GM18505 (cell line): ENCODE data around the gene TOMM34.

Source experiments
- ATAC-seq: cut with Tn5 transposase; IDR thresholded peaks from one replicate; pipeline ENCODE4 v1.9.1; 2021; ENCODE audit not compliant: unreplicated experiment
- POLR2A ChIP-seq: IDR thresholded peaks from 4 replicates; pipeline ENCODE4 v1.6.1; 2011; ENCODE audit warnings: borderline replicate concordance; ENCODE audit not compliant: insufficient read depth, insufficient read length; ENCODE audit errors: extremely low read depth

TOMM34 gene

GRCh38 chr20:44970243-44970757, 10.1 kb upstream of the TOMM34 start:
- TF ChIP-seq POLR2A: no peak

DNA sequence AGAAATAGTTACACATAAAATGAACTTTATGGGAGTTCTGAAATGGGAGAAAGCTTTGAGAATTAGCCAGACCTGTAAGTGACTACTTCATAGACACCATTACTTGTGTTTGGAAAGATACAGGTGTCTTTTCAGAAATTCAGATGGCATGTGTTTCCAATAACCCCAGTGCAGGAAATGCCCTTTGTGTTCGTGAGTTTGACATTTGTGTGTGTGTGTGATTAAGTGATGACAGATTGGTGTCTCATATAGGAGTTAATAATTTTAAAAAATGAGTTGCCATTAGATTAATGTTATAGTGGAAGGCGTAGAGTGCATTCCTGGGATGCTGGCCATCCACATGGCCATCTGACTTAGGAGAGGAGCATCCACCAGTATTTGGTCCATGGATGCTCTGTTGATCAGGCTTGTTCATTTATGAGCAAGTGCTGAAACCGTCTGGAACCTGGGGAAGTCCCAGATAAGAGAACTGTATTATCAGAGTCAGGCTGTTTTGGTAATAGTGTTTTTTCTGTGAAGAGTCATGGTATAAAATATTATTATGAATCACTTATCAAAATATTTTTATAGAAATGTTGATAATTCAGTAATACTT, 9.2 kb upstream of the TOMM34 start:
- no peak for TF ChIP-seq POLR2A
- no peak for ATAC-seq

More at GRCh38 chr20:44970243-44970757, 10.1 kb upstream of the TOMM34 start:
- ATAC-seq: no peak

DNA sequence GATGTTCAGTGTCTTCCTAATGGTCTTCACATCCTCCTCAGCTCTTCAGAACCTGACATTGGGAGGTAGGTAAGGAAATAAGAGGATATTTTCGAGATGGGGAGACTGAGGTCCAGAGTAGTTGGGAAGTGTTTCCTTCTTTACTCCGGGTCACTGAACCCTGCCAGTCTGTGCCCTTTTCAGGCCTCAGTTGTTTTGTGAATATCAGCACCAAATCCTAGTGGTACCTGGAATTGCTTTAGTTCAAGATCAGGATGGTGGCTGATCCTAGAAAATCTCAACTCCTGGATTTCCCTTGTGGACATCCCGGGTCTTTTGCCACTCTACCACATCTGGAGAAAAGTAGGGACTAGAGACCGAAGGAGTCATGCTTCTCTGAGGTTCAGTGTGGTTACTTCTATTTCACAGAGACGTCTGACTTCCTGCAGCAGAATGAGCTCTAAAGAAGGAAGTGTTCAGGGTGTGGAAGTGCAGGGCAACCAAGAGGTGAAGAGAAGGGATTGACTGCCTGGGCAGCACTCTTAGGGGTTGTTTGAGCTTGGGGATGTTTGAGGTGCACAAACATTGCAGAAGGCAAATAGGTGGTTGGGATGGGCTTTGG, 7.1 kb upstream of the TOMM34 start:
- no peak for ATAC-seq
- peak; percentile 54 for TF ChIP-seq POLR2A

- peak; percentile 77 for ATAC-seq
- TF ChIP-seq POLR2A: peak; percentile 91
Measured at GRCh38 chr20:44966030-44966961, 6.1 kb upstream of the TOMM34 start, which contains the start of gene STK4. Gene STK4 (plus strand): TSS chr20:44966512. CDS start chr20:44966569, 57 bp downstream.

DNA sequence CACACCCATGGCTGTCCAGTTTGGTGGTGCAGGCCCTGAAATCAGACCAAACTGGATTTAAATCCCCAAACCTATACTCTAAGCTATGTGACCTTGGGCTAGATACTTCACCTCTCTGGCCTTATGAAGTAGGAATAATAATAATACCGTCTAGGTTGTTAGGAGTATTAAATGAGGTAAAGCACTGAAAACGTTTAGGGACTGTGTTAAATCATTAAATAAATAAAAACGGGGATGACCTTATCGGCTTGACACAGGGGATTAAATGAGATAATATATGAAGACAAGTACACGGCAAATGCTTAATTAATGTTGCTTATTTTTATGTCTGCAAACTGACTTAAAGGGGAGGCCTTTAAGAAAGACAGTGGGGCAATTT, 5.4 kb upstream of the TOMM34 start:
- ATAC-seq: no peak
- no peak for TF ChIP-seq POLR2A

DNA sequence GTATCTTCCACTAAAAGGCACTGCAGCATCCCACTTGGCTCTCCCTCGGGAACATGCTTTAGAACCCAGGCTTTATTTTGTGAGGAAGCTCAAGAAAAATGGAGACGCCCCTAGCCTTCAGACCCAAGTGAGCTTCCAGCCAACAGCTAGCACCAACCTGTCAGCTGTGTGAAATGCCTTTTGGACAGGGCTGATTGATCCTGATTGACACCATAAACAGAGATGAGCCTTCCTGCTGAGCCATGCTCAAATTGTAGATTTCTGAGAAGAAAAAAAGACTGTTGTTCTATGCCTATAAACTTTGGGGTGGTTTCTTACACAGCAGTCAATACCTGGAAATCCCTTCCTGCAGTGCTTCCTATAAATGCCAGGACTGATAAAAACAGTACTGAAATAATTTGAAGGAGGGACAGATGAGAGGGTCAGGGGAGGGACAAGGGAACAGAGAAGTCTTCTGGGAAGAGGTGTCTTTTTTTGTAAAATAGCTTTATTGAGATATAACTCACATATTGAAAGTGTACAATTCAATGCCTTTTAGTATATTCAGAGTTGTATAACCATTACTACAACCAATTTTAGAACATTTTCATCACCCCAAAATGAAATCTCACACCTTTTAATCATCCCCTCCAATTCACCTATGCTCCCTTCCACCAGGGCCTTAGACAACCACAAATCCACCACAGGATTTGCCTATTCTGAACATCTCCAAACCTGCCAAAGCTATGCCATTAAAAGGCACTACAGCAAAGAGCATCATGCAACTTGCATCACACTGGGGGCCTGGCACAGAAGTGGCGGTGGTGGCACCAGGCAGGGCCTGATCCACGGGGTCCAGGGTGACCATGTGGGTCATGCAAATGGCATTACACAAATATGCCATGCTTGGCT, 3.4 kb upstream of the TOMM34 start:
- TF ChIP-seq POLR2A: no peak
- no peak for ATAC-seq

DNA sequence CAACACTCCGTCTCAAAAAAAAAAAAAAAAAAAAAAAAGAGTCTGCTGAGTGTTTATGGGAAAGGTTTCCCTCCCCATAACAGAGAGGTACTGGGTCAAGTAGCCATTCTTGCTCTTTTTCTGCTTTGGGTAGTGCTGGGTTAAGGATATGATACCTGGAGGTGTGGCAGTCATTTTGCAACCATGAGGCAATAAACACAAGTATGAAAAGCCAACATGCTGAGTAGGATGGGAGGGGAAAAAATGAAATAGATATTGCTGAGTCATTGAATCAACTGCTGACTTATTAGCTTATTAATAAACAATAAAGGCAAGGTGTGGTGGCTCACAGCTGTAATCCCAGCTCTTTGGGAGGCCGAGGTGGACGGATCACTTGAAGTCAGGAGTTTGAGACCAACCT, 2.3 kb upstream of the TOMM34 start:
- no peak for ATAC-seq
- no peak for TF ChIP-seq POLR2A

GRCh38 chr20:44961870-44962267, 1.7 kb upstream of the TOMM34 start:
- ATAC-seq: no peak
- TF ChIP-seq POLR2A: no peak

DNA sequence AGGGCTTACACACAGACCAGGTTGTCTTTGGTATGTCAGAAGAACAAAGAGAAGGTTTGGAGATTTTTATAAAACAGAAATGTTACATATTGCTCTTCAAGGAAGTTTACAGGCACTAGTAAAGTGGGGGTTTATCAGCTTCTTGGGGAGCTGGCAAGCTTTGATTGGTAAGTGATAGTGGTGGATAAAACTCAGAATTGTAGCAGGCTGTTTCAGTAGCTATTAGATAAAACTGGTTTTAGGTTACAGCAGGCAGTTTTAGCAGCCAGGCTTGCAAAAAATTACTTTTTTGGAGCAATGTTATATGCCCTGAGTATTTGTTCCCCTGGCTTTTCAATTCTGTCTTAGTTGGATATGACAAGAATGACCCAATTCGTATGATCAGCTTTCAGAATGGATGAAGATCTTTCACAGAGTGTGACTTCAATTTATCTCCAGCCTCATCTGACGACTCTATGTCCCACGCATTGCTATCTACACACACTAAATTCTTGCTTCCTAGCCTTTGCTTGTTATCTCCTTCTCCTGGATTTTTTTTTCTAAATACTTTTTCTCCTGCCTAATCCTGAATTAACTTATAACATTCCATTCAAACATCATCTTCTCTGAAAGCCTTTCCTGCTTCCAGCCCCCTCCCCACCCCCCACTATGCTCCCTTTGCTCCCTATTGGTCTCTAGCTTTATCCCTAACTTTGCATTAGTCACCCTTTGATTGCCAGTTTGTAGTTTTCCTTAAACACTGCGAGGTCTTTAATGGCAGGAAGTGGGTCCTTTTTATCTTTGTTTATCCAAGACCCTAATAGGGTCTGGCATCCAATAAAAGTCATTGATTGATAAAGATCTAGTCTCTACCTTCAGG, 1.0 kb upstream of the TOMM34 start:
- TF ChIP-seq POLR2A: no peak
- ATAC-seq: no peak

GRCh38 chr20:44959638-44960102, 527 bp downstream of the TOMM34 start:
- TF ChIP-seq POLR2A: no peak
- peak; percentile 3 for ATAC-seq

- no peak for TF ChIP-seq POLR2A
- no peak for ATAC-seq
Measured at GRCh38 chr20:44959082-44959637, 1.0 kb downstream of the TOMM34 start.
